Stimulated activated CD4-positive, alpha-beta T cell treated with anti-CD3 and anti-CD28 coated beads, Interleukin-4, amount 100 ng/mL, for 24 hours (primary cell): Measurements from ENCODE around the gene TBCK.

Experiments used
- DNase-seq: peaks from one replicate; pipeline ENCODE4 v3.0.0-alpha.2; 2020

TBCK gene

GRCh38 chr4:106035204-106035603, 280.8 kb downstream of the TBCK start:
- no peak for DNase-seq

- DNase-seq: no peak
Measured at GRCh38 chr4:106034751-106035150, 281.3 kb downstream of the TBCK start.

- no peak for DNase-seq
Measured at GRCh38 chr4:106034220-106034619, 281.8 kb downstream of the TBCK start.

- DNase-seq: no peak
Measured at GRCh38 chr4:106033469-106033868, 282.5 kb downstream of the TBCK start.

- no peak for DNase-seq
Measured at GRCh38 chr4:106032851-106033286, 283.1 kb downstream of the TBCK start.

- DNase-seq: no peak
Measured at GRCh38 chr4:106022454-106022853, 293.6 kb downstream of the TBCK start.

- no peak for DNase-seq
Measured at GRCh38 chr4:106021737-106022410, 294.1 kb downstream of the TBCK start.

- DNase-seq: no peak
Measured at GRCh38 chr4:106019771-106020170, 296.2 kb downstream of the TBCK start.

- DNase-seq: no peak
Measured at GRCh38 chr4:106017975-106018374, 298.0 kb downstream of the TBCK start.

- DNase-seq: no peak
Measured at GRCh38 chr4:106011387-106011786, 304.6 kb downstream of the TBCK start.

- no peak for DNase-seq
Measured at GRCh38 chr4:106010761-106011160, 305.2 kb downstream of the TBCK start.

- no peak for DNase-seq
Measured at GRCh38 chr4:106002994-106003393, 313.0 kb downstream of the TBCK start.

- no peak for DNase-seq
Measured at GRCh38 chr4:105998171-105999063, 317.6 kb downstream of the TBCK start.

GRCh38 chr4:105996845-105997244, 319.2 kb downstream of the TBCK start:
- DNase-seq: no peak

GRCh38 chr4:105994841-105995501, 321.0 kb downstream of the TBCK start:
- DNase-seq: no peak

- DNase-seq: no peak
Measured at GRCh38 chr4:105994061-105994460, 321.9 kb downstream of the TBCK start.

GRCh38 chr4:105992641-105993305, 323.2 kb downstream of the TBCK start:
- DNase-seq: no peak

GRCh38 chr4:105991726-105992125, 324.3 kb downstream of the TBCK start:
- no peak for DNase-seq
